ENCODE results near the gene HYAL2.

DNA sequence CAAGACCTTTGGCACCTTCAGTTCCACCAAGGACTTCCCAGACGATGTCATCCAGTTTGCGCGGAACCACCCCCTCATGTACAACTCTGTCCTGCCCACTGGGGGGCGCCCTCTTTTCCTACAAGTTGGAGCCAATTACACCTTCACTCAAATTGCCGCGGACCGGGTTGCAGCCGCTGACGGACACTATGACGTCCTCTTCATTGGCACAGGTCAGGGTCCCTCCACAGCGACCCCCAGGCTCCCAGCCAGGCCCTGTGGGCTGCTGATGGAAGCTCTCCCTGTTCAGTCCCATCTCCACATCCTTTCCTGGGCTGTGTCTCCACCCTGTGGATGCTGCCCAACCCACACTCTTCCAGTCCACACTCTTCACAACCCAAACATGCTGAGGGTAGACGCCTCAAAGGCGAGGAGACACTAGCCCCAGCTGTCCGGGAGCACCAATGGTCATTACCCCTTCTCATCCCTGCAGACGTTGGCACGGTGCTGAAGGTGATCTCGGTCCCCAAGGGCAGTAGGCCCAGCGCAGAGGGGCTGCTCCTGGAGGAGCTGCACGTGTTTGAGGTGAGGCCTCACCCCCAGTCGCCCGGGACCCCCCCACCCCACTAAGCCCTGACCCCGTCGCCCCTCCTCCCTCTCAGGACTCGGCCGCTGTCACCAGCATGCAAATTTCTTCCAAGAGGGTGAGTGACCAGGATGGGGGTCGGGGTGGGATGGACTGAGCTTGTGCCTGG lies 48.0 kb downstream of the HYAL2 start:
- no peak for TF ChIP-seq POLR2A (IDR thresholded peaks at IDR 0.05)
- TF ChIP-seq, protein P1, sequence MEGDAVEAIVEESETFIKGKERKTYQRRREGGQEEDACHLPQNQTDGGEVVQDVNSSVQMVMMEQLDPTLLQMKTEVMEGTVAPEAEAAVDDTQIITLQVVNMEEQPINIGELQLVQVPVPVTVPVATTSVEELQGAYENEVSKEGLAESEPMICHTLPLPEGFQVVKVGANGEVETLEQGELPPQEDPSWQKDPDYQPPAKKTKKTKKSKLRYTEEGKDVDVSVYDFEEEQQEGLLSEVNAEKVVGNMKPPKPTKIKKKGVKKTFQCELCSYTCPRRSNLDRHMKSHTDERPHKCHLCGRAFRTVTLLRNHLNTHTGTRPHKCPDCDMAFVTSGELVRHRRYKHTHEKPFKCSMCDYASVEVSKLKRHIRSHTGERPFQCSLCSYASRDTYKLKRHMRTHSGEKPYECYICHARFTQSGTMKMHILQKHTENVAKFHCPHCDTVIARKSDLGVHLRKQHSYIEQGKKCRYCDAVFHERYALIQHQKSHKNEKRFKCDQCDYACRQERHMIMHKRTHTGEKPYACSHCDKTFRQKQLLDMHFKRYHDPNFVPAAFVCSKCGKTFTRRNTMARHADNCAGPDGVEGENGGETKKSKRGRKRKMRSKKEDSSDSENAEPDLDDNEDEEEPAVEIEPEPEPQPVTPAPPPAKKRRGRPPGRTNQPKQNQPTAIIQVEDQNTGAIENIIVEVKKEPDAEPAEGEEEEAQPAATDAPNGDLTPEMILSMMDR (IDR thresholded peaks at IDR 0.05): peak; percentile 73 to 79 (median 76)

Data from right lobe of liver (tissue), 4 donors.